Activated CD4-positive, alpha-beta T cell treated with anti-CD3 and anti-CD28 coated beads, Interleukin-2, amount 10 ng/mL, durations not matched to agents 24 days and 14 days (primary cell): ENCODE data around the gene EMID1. TPM values are rescaled to one million over a fixed set of nuclear protein-coding genes. Genes with fewer than 3 reads are reported as not detected.

Experiments
- DNase-seq: peaks from one replicate; pipeline ENCODE4 v3.0.0; 2022
- H3K27ac Mint-ChIP-seq: one replicate; pipeline ENCODE4 v1.8.0; 2022; ENCODE audit warnings: mild to moderate bottlenecking, mixed read lengths
- H3K27me3 Mint-ChIP-seq: one replicate; pipeline ENCODE4 v1.8.0; 2022; ENCODE audit warnings: mixed read lengths
- H3K36me3 Mint-ChIP-seq: one replicate; pipeline ENCODE4 v1.8.0; 2022; ENCODE audit warnings: low read depth, mild to moderate bottlenecking, mixed read lengths
- H3K4me1 Mint-ChIP-seq: one replicate; pipeline ENCODE4 v1.8.0; 2021; ENCODE audit warnings: mixed read lengths
- H3K4me3 Mint-ChIP-seq: one replicate; pipeline ENCODE4 v1.8.0; 2022; ENCODE audit warnings: mild to moderate bottlenecking, moderate library complexity, mixed read lengths
- H3K9me3 Mint-ChIP-seq: one replicate; pipeline ENCODE4 v1.8.0; 2021; ENCODE audit warnings: mixed read lengths
- intact Hi-C: fragments of 100-400 bp; cut with micrococcal nuclease; formaldehyde crosslinking; loops from one replicate; pipeline ENCODE4 v1.15.1; 2023
- total RNA-seq: library from RNA; stranded (reverse); gene quantifications from 2 replicates; pipeline ENCODE4 v1.2.3, GENCODE V29; 2022

EMID1 gene
- total RNA-seq, 1 donor from 2014 or later, result not detected

DNA sequence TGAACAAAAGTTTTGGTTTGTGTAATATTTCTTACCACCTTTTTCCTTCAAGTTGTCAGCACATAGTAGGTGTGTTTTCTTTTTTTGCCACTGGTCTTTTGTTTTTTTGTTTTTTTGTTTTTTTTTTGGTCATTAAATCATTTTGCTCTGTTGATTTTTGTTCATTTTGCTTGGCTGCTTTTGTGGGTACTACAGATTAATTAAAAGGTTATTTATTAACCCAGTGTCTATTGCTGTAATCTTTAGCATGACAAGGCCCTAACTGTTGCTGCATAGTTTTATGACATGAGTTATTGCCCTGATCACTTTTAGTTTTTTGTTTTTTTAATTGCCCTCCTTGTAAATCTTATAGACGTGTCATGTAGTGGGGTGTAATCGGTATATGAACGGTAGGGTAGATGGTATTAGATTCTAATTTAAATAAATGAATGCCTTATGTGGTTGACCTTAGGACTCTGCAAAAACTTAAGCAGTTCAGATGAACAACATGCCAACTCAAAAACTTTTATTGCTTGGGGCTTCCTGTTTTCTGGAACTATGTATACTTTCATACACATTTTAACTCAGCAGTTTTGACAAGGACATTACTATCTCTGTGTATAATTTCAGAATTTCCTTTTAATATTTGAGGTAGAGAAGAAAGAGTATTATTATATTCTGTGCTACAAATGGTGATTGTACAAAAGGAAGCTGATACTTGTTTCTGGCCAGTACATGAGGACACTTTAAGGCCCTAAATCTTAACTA lies 70.3 kb downstream of the EMID1 start:
- intact Hi-C loops, result no loop called here
- H3K4me3 Mint-ChIP-seq, result no peak overlapping the region
- no peak for DNase-seq
- H3K4me1 Mint-ChIP-seq, result peaks cover 39% of the 10 kb centered on the region
- no peaks in the 10 kb centered on the region for H3K27me3 Mint-ChIP-seq
- no peak overlapping the region for H3K27ac Mint-ChIP-seq
- peaks cover 85% of the 10 kb centered on the region for H3K36me3 Mint-ChIP-seq
- H3K9me3 Mint-ChIP-seq, result no peaks in the 10 kb centered on the region

DNA sequence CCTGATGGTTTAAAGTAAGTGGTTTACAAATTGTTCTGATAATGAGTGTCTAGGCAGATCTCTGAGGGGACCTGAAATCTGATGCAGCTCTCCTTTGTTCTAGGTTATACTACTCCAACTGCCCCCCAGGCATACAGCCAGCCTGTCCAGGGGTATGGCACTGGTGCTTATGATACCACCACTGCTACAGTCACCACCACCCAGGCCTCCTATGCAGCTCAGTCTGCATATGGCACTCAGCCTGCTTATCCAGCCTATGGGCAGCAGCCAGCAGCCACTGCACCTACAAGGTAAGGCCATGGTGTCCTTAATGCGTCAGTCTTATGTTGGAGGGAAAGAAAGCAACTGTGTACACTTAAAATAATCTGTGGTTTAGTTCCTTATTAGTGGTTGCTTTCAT lies 72.2 kb downstream of the EMID1 start:
- H3K36me3 Mint-ChIP-seq, result peaks cover 85% of the 10 kb centered on the region
- DNase-seq, result no peak
- H3K4me3 Mint-ChIP-seq, result no peak overlapping the region
- intact Hi-C loops, result no loop called here
- H3K4me1 Mint-ChIP-seq, result peaks cover 25% of the 10 kb centered on the region
- H3K27me3 Mint-ChIP-seq, result no peaks in the 10 kb centered on the region
- H3K9me3 Mint-ChIP-seq, result no peaks in the 10 kb centered on the region
- no peak overlapping the region for H3K27ac Mint-ChIP-seq

DNA sequence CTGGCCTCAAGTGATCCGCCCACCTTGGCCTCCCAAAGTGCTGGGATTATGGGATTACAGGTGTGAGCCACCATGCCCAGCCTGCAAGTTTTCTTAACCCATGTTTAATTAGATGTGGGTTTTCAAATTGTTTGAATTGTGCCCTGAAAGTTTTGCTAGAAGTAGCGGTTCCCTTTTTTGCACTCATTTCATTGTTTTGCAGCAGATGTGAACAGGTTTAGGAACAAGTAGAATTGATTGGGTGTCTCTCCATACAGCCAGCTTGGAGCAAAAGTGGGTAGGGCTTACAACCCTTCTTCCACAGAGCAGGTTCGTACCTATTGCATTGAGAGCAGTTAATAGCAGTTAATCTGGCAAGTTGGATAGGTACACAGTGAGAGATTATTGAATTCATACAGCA lies 78.5 kb downstream of the EMID1 start:
- intact Hi-C loops, result loop anchor here (2.0 kb wide), 1 partner anchor 13 kb away; no protein-coding TSS in a partner anchor
- Mint-ChIP-seq H3K4me1 (peaks cover 9% of the 10 kb centered on the region), H3K27me3 (no peaks in the 10 kb centered on the region)

DNA sequence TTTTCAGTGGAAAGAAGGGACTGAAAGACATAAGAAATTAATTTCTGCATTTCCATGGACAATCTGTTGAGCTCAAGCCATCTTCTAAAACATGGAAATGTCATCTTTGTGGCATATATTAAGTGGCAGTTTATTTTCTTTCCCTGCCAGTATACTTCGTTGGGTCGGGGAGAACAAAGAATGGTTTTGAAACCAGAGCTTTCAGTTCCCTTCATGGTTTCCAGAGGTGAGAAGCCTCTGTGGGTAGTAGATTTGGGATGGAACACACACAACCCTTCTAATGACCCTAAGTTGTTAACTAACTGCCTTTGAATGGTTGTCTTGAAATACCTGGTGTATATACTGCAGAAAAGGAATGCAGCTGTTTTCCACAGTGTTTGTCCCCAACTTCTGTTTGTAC lies 83.1 kb downstream of the EMID1 start:
- peaks cover 78% of the 10 kb centered on the region for H3K36me3 Mint-ChIP-seq
- no peak overlapping the region for H3K4me3 Mint-ChIP-seq
- H3K9me3 Mint-ChIP-seq, result no peaks in the 10 kb centered on the region
- no peaks in the 10 kb centered on the region for H3K27me3 Mint-ChIP-seq
- DNase-seq, result no peak
- intact Hi-C loops, result no loop called here
- H3K27ac Mint-ChIP-seq, result peak overlapping the region; percentile 43
- H3K4me1 Mint-ChIP-seq, result peaks cover 13% of the 10 kb centered on the region

More for the DNA sequence above, 78.5 kb downstream of the EMID1 start:
- Mint-ChIP-seq H3K27ac (no peak overlapping the region), H3K4me3 (no peak overlapping the region), H3K36me3 (peaks cover 78% of the 10 kb centered on the region), H3K9me3 (no peaks in the 10 kb centered on the region)
- DNase-seq, result no peak

DNA sequence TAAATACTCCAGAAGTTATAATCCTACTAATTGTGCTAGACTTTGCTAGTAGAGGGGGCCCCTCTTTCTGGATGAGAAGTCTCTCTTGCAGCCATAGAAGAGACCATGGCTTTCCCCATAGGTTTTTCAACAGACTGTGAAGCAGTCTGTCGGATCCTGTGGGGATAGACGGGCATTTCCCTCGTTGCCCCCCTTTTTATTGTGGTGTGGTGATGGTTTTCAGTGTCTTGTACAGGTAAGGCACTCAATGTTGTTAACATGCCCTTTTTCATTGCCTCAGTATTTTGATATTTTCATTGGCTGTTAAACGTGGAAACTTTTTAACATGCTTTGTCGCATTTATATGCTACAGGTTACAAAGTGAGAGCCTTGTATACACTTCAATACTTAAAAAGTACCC lies 84.4 kb downstream of the EMID1 start:
- no peak for DNase-seq
- H3K27ac Mint-ChIP-seq, result no peak overlapping the region
- no peak overlapping the region for H3K4me3 Mint-ChIP-seq
- H3K36me3 Mint-ChIP-seq, result peaks cover 79% of the 10 kb centered on the region
- no peaks in the 10 kb centered on the region for H3K9me3 Mint-ChIP-seq
- intact Hi-C loops, result no loop called here
- no peaks in the 10 kb centered on the region for H3K27me3 Mint-ChIP-seq
- H3K4me1 Mint-ChIP-seq, result peaks cover 9% of the 10 kb centered on the region

DNA sequence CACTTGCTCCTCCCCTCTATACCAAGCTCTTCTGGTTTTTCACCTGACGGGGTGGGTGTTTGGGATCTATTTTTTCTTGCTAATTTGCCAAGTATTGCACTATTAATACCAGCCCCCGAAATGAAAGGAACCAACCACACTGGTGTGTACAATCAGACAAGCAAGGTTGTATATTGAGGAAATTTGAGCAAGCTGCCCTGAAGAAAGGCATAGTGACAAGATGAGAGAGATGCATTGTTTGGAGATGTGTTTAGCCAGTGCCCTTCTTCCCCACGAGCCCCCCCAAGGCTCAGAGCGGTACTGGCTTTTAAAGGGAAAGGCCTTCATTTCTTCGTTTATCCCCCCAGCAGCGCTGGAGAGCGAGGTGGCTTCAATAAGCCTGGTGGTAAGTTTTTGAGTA lies 85.5 kb downstream of the EMID1 start:
- DNase-seq, result no peak
- Mint-ChIP-seq H3K27ac (no peak overlapping the region), H3K9me3 (no peaks in the 10 kb centered on the region), H3K4me3 (no peak overlapping the region), H3K36me3 (peaks cover 77% of the 10 kb centered on the region), H3K4me1 (peaks cover 9% of the 10 kb centered on the region), H3K27me3 (no peaks in the 10 kb centered on the region)
- intact Hi-C loops, result no loop called here

DNA sequence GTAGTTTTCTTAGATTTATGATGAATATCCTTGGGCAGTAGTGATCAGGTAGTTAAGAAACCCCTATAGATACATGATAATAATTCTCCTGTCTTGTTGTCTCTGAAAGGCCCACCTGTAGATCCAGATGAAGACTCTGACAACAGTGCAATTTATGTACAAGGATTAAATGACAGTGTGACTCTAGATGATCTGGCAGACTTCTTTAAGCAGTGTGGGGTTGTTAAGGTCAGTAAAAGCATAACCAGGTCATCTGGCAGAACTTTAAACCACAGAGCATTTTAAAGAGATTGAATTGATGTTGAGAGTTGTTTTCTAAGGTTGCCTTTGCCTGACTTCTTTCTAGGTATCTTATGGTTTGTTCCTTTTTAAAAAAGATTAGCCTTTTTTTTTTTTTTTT lies 86.7 kb downstream of the EMID1 start:
- H3K9me3 Mint-ChIP-seq, result no peaks in the 10 kb centered on the region
- DNase-seq, result no peak
- H3K4me3 Mint-ChIP-seq, result no peak overlapping the region
- peaks cover 9% of the 10 kb centered on the region for H3K4me1 Mint-ChIP-seq
- no peaks in the 10 kb centered on the region for H3K27me3 Mint-ChIP-seq
- no peak overlapping the region for H3K27ac Mint-ChIP-seq
- peaks cover 76% of the 10 kb centered on the region for H3K36me3 Mint-ChIP-seq
- intact Hi-C loops, result no loop called here

DNA sequence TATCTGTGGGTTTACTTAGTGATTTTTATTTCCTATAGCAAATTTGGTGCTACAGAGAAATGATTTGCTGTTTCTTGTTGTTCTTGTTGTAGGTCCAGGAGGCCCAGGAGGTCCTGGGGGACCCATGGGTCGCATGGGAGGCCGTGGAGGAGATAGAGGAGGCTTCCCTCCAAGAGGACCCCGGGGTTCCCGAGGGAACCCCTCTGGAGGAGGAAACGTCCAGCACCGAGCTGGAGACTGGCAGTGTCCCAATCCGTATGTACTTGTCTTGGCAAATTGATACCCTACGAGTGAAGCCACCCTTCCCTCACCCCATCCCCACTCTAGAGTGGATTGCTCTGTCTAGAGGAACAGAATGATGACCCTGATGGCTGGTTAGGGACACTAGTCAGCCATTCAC lies 92.9 kb downstream of the EMID1 start:
- Mint-ChIP-seq H3K36me3 (peaks cover 60% of the 10 kb centered on the region), H3K4me1 (peaks cover 6% of the 10 kb centered on the region), H3K9me3 (no peaks in the 10 kb centered on the region), H3K27me3 (no peaks in the 10 kb centered on the region), H3K27ac (no peak overlapping the region), H3K4me3 (no peak overlapping the region)
- DNase-seq, result no peak
- intact Hi-C loops, result no loop called here

DNA sequence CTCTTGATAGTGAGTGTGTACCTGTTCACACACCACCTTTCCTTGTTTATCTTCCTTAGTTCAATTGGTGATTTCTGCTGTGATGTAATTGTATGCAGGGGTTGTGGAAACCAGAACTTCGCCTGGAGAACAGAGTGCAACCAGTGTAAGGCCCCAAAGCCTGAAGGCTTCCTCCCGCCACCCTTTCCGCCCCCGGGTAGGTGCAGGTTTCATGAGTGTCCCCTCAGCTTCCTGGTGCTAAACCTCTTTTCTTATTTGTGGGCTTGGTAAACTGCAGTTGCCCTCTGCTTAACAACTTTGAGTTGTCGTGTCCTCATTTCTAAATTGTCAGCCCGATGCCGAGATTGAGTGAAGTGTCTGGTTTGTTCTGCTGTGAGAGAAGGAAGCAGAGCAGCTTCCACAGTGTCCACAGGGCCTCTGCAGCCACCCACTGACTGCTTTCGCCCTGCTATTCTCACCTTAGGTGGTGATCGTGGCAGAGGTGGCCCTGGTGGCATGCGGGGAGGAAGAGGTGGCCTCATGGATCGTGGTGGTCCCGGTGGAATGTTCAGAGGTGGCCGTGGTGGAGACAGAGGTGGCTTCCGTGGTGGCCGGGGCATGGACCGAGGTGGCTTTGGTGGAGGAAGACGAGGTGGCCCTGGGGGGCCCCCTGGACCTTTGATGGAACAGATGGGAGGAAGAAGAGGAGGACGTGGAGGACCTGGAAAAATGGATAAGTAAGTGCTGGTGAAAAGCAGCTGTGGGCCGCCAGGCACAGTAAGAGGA lies 93.6 kb downstream of the EMID1 start:
- intact Hi-C loops, result no loop called here
- no peak for DNase-seq
- Mint-ChIP-seq H3K36me3 (peaks cover 54% of the 10 kb centered on the region), H3K27ac (peak overlapping the region; percentile 20), H3K4me3 (no peak overlapping the region), H3K4me1 (peaks cover 6% of the 10 kb centered on the region), H3K9me3 (no peaks in the 10 kb centered on the region), H3K27me3 (peaks cover 1% of the 10 kb centered on the region)

DNA sequence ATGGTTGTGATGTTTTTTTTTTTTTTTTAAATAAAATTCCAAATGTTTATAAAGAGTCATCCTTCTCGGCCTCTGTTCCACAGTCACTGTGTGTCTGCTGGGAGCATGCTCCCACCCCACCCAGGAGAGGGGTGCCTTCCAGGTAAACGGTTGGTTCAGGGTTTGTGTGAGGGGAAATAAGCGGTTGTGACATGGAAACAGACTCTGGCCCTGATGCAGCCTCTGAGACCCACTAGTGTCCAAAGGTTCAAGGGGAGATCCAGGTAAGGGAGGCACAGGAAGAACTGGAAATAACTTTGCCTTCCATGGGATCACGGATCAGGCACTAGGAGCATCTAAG lies 94.7 kb downstream of the EMID1 start:
- Mint-ChIP-seq H3K4me1 (peaks cover 6% of the 10 kb centered on the region), H3K27me3 (peaks cover 6% of the 10 kb centered on the region), H3K27ac (no peak overlapping the region), H3K9me3 (no peaks in the 10 kb centered on the region), H3K36me3 (peaks cover 49% of the 10 kb centered on the region), H3K4me3 (no peak overlapping the region)
- DNase-seq, result no peak
- intact Hi-C loops, result no loop called here

DNA sequence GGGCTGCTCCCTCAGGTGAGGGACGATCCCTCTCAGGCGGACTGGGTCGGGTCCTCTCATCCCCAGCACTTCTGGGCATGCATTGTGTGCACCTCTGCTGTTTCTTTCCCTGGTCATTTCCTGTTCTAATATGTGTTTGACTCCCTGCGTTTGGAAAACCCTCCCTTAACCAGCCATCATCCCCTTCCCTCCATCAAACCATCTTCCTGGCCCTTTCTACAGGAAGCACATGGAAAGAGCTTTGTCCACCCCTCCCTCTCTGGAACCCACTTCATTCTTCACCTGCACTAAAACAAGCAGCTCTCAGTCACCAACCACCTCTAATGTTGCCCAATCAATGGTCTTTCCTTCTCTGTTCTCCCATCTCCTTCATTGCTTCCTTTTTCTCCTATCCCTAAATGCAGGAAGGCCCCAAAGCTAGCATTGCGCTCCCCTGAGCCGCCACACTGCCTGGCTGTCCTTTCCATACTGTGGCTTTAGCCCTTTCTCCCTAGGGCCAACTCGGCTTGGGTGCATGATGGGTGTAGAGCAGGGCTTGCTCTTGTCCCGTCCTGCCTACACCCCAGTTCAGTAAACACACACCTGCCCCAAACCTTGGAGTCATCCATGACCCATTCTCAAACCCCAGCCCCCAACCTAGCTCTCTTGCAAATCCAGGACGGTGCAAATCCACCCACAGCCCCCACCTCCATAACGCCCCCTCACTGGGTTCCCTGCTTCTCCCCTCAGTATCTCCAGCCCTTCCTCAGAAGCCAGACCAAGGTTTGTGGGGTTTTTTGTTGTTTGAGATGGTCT lies 95.3 kb downstream of the EMID1 start:
- peaks cover 8% of the 10 kb centered on the region for H3K27me3 Mint-ChIP-seq
- H3K27ac Mint-ChIP-seq, result peak overlapping the region; percentile 34
- no peaks in the 10 kb centered on the region for H3K9me3 Mint-ChIP-seq
- H3K4me1 Mint-ChIP-seq, result peaks cover 7% of the 10 kb centered on the region
- intact Hi-C loops, result no loop called here
- DNase-seq, result no peak
- no peak overlapping the region for H3K4me3 Mint-ChIP-seq
- peaks cover 45% of the 10 kb centered on the region for H3K36me3 Mint-ChIP-seq

DNA sequence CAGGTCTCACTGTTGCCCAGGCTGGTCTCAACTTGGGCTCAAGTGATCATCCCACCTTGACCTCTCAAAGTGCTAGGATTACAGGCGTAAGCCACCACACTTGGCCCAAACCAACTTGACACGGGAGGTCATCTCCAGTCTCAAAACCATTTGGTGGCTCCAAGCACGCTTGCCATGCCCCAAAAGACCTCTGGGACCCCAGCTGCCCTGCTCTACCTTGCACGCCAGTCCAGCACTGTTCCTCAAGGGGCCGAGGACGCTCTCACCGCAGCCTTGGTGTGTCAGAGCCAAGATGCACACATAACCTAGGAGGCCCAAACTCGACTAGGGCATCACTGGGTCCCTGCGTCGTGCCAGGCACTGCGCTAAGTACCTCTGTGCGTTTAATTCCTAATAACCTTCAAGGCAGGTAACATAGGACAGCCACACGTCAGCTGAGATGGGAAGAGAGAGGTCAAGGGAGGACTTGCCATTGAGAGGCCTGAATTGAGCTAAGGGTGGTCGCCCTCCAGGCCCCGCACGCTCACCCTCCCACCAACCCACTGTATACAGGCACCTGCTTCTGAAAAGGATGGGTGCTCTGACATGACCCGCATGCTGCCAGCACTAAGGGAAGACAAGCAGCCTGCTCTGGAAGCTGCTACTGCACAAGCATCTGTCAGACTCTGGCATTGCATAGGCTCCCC lies 96.2 kb downstream of the EMID1 start:
- Mint-ChIP-seq H3K36me3 (peaks cover 39% of the 10 kb centered on the region), H3K9me3 (no peaks in the 10 kb centered on the region), H3K27me3 (peaks cover 10% of the 10 kb centered on the region), H3K4me3 (no peak overlapping the region), H3K27ac (no peak overlapping the region), H3K4me1 (peaks cover 7% of the 10 kb centered on the region)
- intact Hi-C loops, result no loop called here
- DNase-seq, result peak; percentile 60

DNA sequence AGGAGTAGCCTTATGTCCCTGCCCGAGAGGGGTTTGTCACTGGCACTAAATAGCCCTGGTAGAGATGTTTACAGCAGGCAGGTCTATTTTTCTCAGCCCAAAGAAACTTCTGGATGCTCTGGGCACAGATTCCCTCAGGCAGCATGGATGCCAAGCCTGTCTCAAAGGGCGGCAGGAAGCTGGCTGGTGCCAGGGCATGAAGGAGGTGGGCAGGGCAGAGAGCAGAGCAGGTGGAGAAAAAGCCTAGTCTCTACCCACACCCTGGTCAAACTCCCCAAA lies 96.6 kb downstream of the EMID1 start:
- peaks cover 34% of the 10 kb centered on the region for H3K36me3 Mint-ChIP-seq
- no peak overlapping the region for H3K27ac Mint-ChIP-seq
- no peaks in the 10 kb centered on the region for H3K9me3 Mint-ChIP-seq
- intact Hi-C loops, result no loop called here
- H3K4me3 Mint-ChIP-seq, result no peak overlapping the region
- H3K4me1 Mint-ChIP-seq, result peaks cover 7% of the 10 kb centered on the region
- peaks cover 10% of the 10 kb centered on the region for H3K27me3 Mint-ChIP-seq
- no peak for DNase-seq
